ENCODE data around the gene ZNF474.

GRCh38 chr5:122153774-122154173 lies 24.4 kb downstream of the ZNF474 start:
- TF ChIP-seq CTCF (IDR thresholded peaks at IDR 0.05) (no peak), EZH2phosphoT487 (IDR thresholded peaks at IDR 0.05) (no peak), EZH2 (IDR thresholded peaks at IDR 0.05) (no peak)
